GM18505 (cell line): ENCODE measurements around the gene BMPR2.
"Not testable (repeated sequence)": the region's sequence is repeated elsewhere in the genome, so short reads cannot be mapped to it uniquely, and the experiment has no call there.

Experiments used
- ATAC-seq: cut with Tn5 transposase; IDR thresholded peaks from one replicate; pipeline ENCODE4 v1.9.1; 2021; ENCODE audit not compliant: unreplicated experiment
- POLR2A ChIP-seq: IDR thresholded peaks from 4 replicates; pipeline ENCODE4 v1.6.1; 2011; ENCODE audit warnings: borderline replicate concordance; ENCODE audit not compliant: insufficient read depth, insufficient read length; ENCODE audit errors: extremely low read depth

BMPR2 gene

GRCh38 chr2:202410092-202410491 is 34.0 kb downstream of the BMPR2 start:
- no peak for TF ChIP-seq POLR2A
- ATAC-seq, result no peak

- no peak for TF ChIP-seq POLR2A
- no peak for ATAC-seq
Measured at GRCh38 chr2:202411097-202411496, 35.0 kb downstream of the BMPR2 start.

GRCh38 chr2:202418027-202418426 is 41.9 kb downstream of the BMPR2 start:
- no peak for ATAC-seq
- no peak for TF ChIP-seq POLR2A

GRCh38 chr2:202418511-202418910 is 42.4 kb downstream of the BMPR2 start:
- ATAC-seq, result no peak
- no peak for TF ChIP-seq POLR2A

- no peak for TF ChIP-seq POLR2A
Measured at GRCh38 chr2:202423139-202423538, 47.0 kb downstream of the BMPR2 start.

GRCh38 chr2:202425036-202425435 is 48.9 kb downstream of the BMPR2 start:
- no peak for ATAC-seq
- no peak for TF ChIP-seq POLR2A

More at GRCh38 chr2:202423139-202423538, 47.0 kb downstream of the BMPR2 start:
- no peak for ATAC-seq

GRCh38 chr2:202426751-202427150 is 50.6 kb downstream of the BMPR2 start:
- TF ChIP-seq POLR2A, result no peak
- ATAC-seq, result no peak

- no peak for TF ChIP-seq POLR2A
- no peak for ATAC-seq
Measured at GRCh38 chr2:202429164-202429980, 53.2 kb downstream of the BMPR2 start.

- ATAC-seq, result no peak
- no peak for TF ChIP-seq POLR2A
Measured at GRCh38 chr2:202432776-202433175, 56.6 kb downstream of the BMPR2 start.

- no peak for ATAC-seq
- TF ChIP-seq POLR2A, result no peak
Measured at GRCh38 chr2:202434472-202434871, 58.3 kb downstream of the BMPR2 start.

GRCh38 chr2:202436626-202437025 is 60.5 kb downstream of the BMPR2 start:
- no peak for TF ChIP-seq POLR2A
- ATAC-seq, result no peak

GRCh38 chr2:202440117-202440516 is 64.0 kb downstream of the BMPR2 start:
- not testable (repeated sequence) for ATAC-seq

- no peak for TF ChIP-seq POLR2A
- ATAC-seq, result no peak
Measured at GRCh38 chr2:202442882-202443281, 66.8 kb downstream of the BMPR2 start.

GRCh38 chr2:202444000-202444399 is 67.9 kb downstream of the BMPR2 start:
- no peak for ATAC-seq
- no peak for TF ChIP-seq POLR2A
